GM06990 (cell line): ENCODE measurements around the gene MANBA.

Experiments
- DNase-seq: peaks from one replicate; pipeline ENCODE4 v3.0.0-alpha.2; 2011; ENCODE audit not compliant: insufficient read length; ENCODE audit errors: extremely low read depth
- H3K27me3 ChIP-seq: replicated peaks from 2 replicates; pipeline ENCODE4 v1.6.0; 2011; ENCODE audit warnings: low read length; ENCODE audit not compliant: control insufficient read depth, insufficient read depth
- H3K36me3 ChIP-seq: 2 replicates; pipeline ENCODE4 v1.5.1; 2011; ENCODE audit warnings: low read length; ENCODE audit not compliant: control insufficient read depth, insufficient read depth
- H3K4me3 ChIP-seq: replicated peaks from 2 replicates; pipeline ENCODE4 v1.5.1; 2011; ENCODE audit warnings: low read depth, mild to moderate bottlenecking, control low read depth, low read length
- CTCF ChIP-seq: IDR thresholded peaks from 2 replicates; pipeline ENCODE4 v1.5.1; 2011; ENCODE audit warnings: low read length, control low read depth, mild to moderate bottlenecking, inconsistent platforms; ENCODE audit not compliant: insufficient read depth, poor library complexity, severe bottlenecking

The MANBA gene

GRCh38 chr4:102696758-102697157, 64.0 kb downstream of the MANBA start:
- TF ChIP-seq CTCF: no peak
- no peak for DNase-seq
- no peak overlapping the region for H3K4me3 ChIP-seq
- no peaks in the 10 kb centered on the region for H3K36me3 ChIP-seq
- H3K27me3 ChIP-seq: no peaks in the 10 kb centered on the region

- TF ChIP-seq CTCF: no peak
- Histone ChIP-seq H3K27me3 (no peaks in the 10 kb centered on the region), H3K36me3 (peaks cover 2% of the 10 kb centered on the region), H3K4me3 (no peak overlapping the region)
- DNase-seq: no peak
These were observed 66.0 kb downstream of the MANBA start for GRCh38 chr4:102694791-102695190.

GRCh38 chr4:102693861-102694260, 66.9 kb downstream of the MANBA start:
- Histone ChIP-seq H3K36me3 (peaks cover 2% of the 10 kb centered on the region), H3K4me3 (no peak overlapping the region), H3K27me3 (no peaks in the 10 kb centered on the region)
- TF ChIP-seq CTCF: no peak
- no peak for DNase-seq

- no peak for TF ChIP-seq CTCF
- Histone ChIP-seq H3K36me3 (peaks cover 2% of the 10 kb centered on the region), H3K27me3 (no peaks in the 10 kb centered on the region), H3K4me3 (no peak overlapping the region)
- DNase-seq: no peak
These were observed 67.4 kb downstream of the MANBA start for GRCh38 chr4:102693262-102693850.

- no peak for TF ChIP-seq CTCF
- Histone ChIP-seq H3K27me3 (no peaks in the 10 kb centered on the region), H3K4me3 (no peak overlapping the region), H3K36me3 (peaks cover 2% of the 10 kb centered on the region)
- DNase-seq: no peak
These were observed 68.3 kb downstream of the MANBA start for GRCh38 chr4:102692474-102692873.

- peak; percentile 39 for DNase-seq
- peak overlapping the region; percentile 34 for H3K4me3 ChIP-seq
These were observed 72.8 kb downstream of the MANBA start for GRCh38 chr4:102687982-102688433.

More at GRCh38 chr4:102687982-102688433, 72.8 kb downstream of the MANBA start:
- Histone ChIP-seq H3K36me3 (peaks cover 2% of the 10 kb centered on the region), H3K27me3 (no peaks in the 10 kb centered on the region)
- no peak for TF ChIP-seq CTCF
